Amniotic stem cell (primary cell): ENCODE measurements around the gene SMAP2.
A peak's percentile ranks its signal among the peaks of the same experiment; 100 is the strongest.

Experiments used
- DNase-seq: peaks from one replicate; lab custom pipeline; 2025; lab: John Stamatoyannopoulos, UW

The SMAP2 gene

GRCh38 chr1:40421431-40422384, 48.2 kb downstream of the SMAP2 start:
- no peak for DNase-seq

GRCh38 chr1:40422630-40423263, 49.2 kb downstream of the SMAP2 start:
- no peak for DNase-seq

GRCh38 chr1:40423264-40423642, 49.7 kb downstream of the SMAP2 start:
- no peak for DNase-seq

GRCh38 chr1:40423951-40424618, 50.6 kb downstream of the SMAP2 start:
- DNase-seq = no peak

GRCh38 chr1:40425198-40425597, 51.7 kb downstream of the SMAP2 start:
- DNase-seq = no peak

- no peak for DNase-seq
These were observed 57.9 kb downstream of the SMAP2 start for GRCh38 chr1:40431385-40431784.

GRCh38 chr1:40432644-40433390, 59.3 kb downstream of the SMAP2 start:
- no peak for DNase-seq

GRCh38 chr1:40435471-40435870, 61.9 kb downstream of the SMAP2 start:
- DNase-seq = no peak

GRCh38 chr1:40435876-40436275, 62.3 kb downstream of the SMAP2 start:
- DNase-seq = no peak

- DNase-seq = no peak
These were observed 65.0 kb downstream of the SMAP2 start for GRCh38 chr1:40438391-40439015.

GRCh38 chr1:40439247-40439646, 65.7 kb downstream of the SMAP2 start:
- DNase-seq = no peak

- peak; percentile 76 for DNase-seq
These were observed 76.4 kb downstream of the SMAP2 start, which contains the start of gene ZFP69B for GRCh38 chr1:40449684-40450494. TSS of gene ZFP69B (plus strand) at chr1:40450476. CDS start at chr1:40450962, 486 bp downstream.

- no peak for DNase-seq
These were observed 77.1 kb downstream of the SMAP2 start for GRCh38 chr1:40450495-40451237.

- DNase-seq = no peak
These were observed 77.7 kb downstream of the SMAP2 start for GRCh38 chr1:40451238-40451585.

- no peak for DNase-seq
These were observed 81.3 kb downstream of the SMAP2 start for GRCh38 chr1:40454873-40455272.

GRCh38 chr1:40462956-40463590, 89.5 kb downstream of the SMAP2 start:
- no peak for DNase-seq

- DNase-seq = no peak
These were observed 95.8 kb downstream of the SMAP2 start for GRCh38 chr1:40469327-40469726.
